PC-3 (cell line): ENCODE results near the gene GGT5.

ENCODE experiments used
- CTCF ChIP-seq: fragments of 300-600 bp; sonication (generic); conservative IDR thresholded peaks from 2 replicates; pipeline ENCODE4 v1.5.1; 2017; ENCODE audit warnings: antibody characterized with exemption, low read depth, mild to moderate bottlenecking, low read length
- EZH2 ChIP-seq: fragments of 300-600 bp; sonication (generic); IDR thresholded peaks from one replicate; pipeline ENCODE4 v1.6.1; 2017; ENCODE audit warnings: antibody characterized with exemption, mild to moderate bottlenecking, low read length; ENCODE audit not compliant: unreplicated experiment
- EZH2phosphoT487 ChIP-seq: fragments of 300-600 bp; sonication (generic); IDR thresholded peaks from 2 replicates; pipeline ENCODE4 v1.6.1; 2018; ENCODE audit warnings: mild to moderate bottlenecking, antibody characterized with exemption, low read length, borderline replicate concordance

- TF ChIP-seq CTCF (no peak), EZH2 (no peak), EZH2phosphoT487 (no peak)
These were observed 13.2 kb downstream of the GGT5 start for GRCh38 chr22:24231706-24232105.
